HepG2 (cell line): ENCODE measurements around the gene CDC27. TPM values are rescaled to one million over a fixed set of nuclear protein-coding genes. Genes with fewer than 3 reads are reported as not detected.

Experiments used
- ATAC-seq: fragments of 200-7000 bp; cut with Tn5 transposase; 3 replicates; pipeline ENCODE4 v1.9.1; 2020; ENCODE audit warnings: mild to moderate bottlenecking, moderate library complexity
- BruUV-seq: library from RNA; stranded (reverse); fragments of 400-500 nt; replicated peaks from 2 replicates; lab custom pipeline; 2021; lab: Mats Ljungman, UMichigan
- CTCF ChIA-PET: fragments of 300-600 bp; formaldehyde crosslinking; extraction: SDS; loops from one replicate; lab custom pipeline; 2021; ENCODE audit warnings: low total read pairs, inconsistent platforms, low intra/inter-chr PET ratio; lab: Yijun Ruan, JAX
- POLR2A ChIA-PET: fragments of 350-600 bp; sonication (Branson Sonifier 250); formaldehyde crosslinking; loops from one replicate; lab custom pipeline; 2020; ENCODE audit warnings: antibody characterized with exemption, inconsistent platforms; lab: Yijun Ruan, JAX
- DNase-seq: peaks from one replicate; pipeline ENCODE4 v3.0.0-alpha.2; 2015; ENCODE audit warnings: low spot score
- FAIRE-seq: peaks from 3 replicates; lab custom pipeline; 2011; peaks lifted over from hg19 to GRCh38; lab: Jason Lieb, UNC
- H2AFZ ChIP-seq: one replicate; pipeline ENCODE4 v1.6.1; 2011; ENCODE audit warnings: low read length, inconsistent platforms
- H3K27ac ChIP-seq: fragments of 300-600 bp; 3 replicates; pipeline ENCODE4 v1.8.0; 2011; ENCODE audit warnings: mixed run types, mild to moderate bottlenecking, mixed read lengths, low read length, inconsistent platforms; ENCODE audit not compliant: insufficient read depth; ENCODE audit errors: extremely low read length
- H3K27me3 ChIP-seq, 2 experiments: fragments of 200-600 bp in 1 of 2; 2 replicates in 1 of 2; 3 replicates in 1 of 2; pipeline versions ENCODE4 v1.6.0 to v1.8.0; 2011; ENCODE audit warnings: low read length in 2 of 2, mild to moderate bottlenecking in 2 of 2, moderate library complexity in 2 of 2, inconsistent platforms in 1 of 2; ENCODE audit not compliant: insufficient read depth in 2 of 2, control insufficient read depth in 1 of 2
- H3K36me3 ChIP-seq, 2 experiments: fragments of 200-600 bp in 1 of 2; replicated peaks in 1 of 2; 2 replicates in 1 of 2; 3 replicates in 1 of 2; pipeline versions ENCODE4 v1.5.1 to v1.8.0; 2011; ENCODE audit warnings: low read length in 2 of 2, inconsistent platforms in 1 of 2; ENCODE audit not compliant: insufficient read depth in 2 of 2, control insufficient read depth in 1 of 2
- H3K4me1 ChIP-seq: 2 replicates; pipeline ENCODE4 v1.5.1; 2012; ENCODE audit warnings: low read length, inconsistent platforms; ENCODE audit not compliant: insufficient read depth
- H3K4me2 ChIP-seq: 2 replicates; pipeline ENCODE4 v1.6.0; 2011; ENCODE audit warnings: low read depth, low read length, inconsistent platforms
- H3K4me3 ChIP-seq, 3 experiments: fragments of 200-600 bp in 1 of 3; sonication (generic), shearing (Covaris generic) in 1 of 3; replicated peaks in 1 of 3; 2 replicates each; pipeline ENCODE4 v1.5.1; 2011 to 2016; ENCODE audit warnings: low read length in 3 of 3, inconsistent platforms in 2 of 3, low read depth in 2 of 3, mild to moderate bottlenecking in 2 of 3, control low read depth in 1 of 3, mixed read lengths in 1 of 3; ENCODE audit not compliant: insufficient read depth in 1 of 3
- H3K79me2 ChIP-seq: one replicate; pipeline ENCODE4 v1.6.1; 2011; ENCODE audit warnings: low read length, inconsistent platforms; ENCODE audit not compliant: insufficient read depth
- H3K9ac ChIP-seq: 2 replicates; pipeline ENCODE4 v1.6.0; 2011; ENCODE audit warnings: mild to moderate bottlenecking, low read depth, low read length, inconsistent platforms; ENCODE audit not compliant: insufficient read depth
- H3K9me3 ChIP-seq: 2 replicates; pipeline ENCODE4 v1.5.1; 2012; ENCODE audit warnings: mild to moderate bottlenecking, low read length
- H4K20me1 ChIP-seq: 2 replicates; pipeline ENCODE4 v1.6.0; 2011; ENCODE audit warnings: inconsistent platforms, mild to moderate bottlenecking, low read length, moderate library complexity; ENCODE audit not compliant: insufficient read depth
- HIVEP1 ChIP-seq: sonication (generic); formaldehyde crosslinking; IDR thresholded peaks from 2 replicates; pipeline ENCODE4 v1.4.0; 2020; ENCODE audit warnings: mild to moderate bottlenecking, missing genetic modification reagents
- JUN ChIP-seq: sonication (generic); formaldehyde crosslinking; IDR thresholded peaks from 2 replicates; pipeline ENCODE4 v1.4.0; 2020; ENCODE audit warnings: mild to moderate bottlenecking, missing genetic modification reagents
- NCOA2 ChIP-seq: sonication (generic); formaldehyde crosslinking; IDR thresholded peaks from 2 replicates; pipeline ENCODE4 v1.8.0; 2022; ENCODE audit warnings: inconsistent platforms
- SNAI1 ChIP-seq: sonication (generic); formaldehyde crosslinking; IDR thresholded peaks from 2 replicates; pipeline ENCODE4 v1.5.0; 2020; ENCODE audit warnings: mild to moderate bottlenecking, missing genetic modification reagents, borderline replicate concordance
- ZFP36L1 ChIP-seq: sonication (generic); formaldehyde crosslinking; IDR thresholded peaks from 2 replicates; pipeline ENCODE4 v1.8.0; 2022; ENCODE audit warnings: mild to moderate bottlenecking, missing genetic modification reagents, moderate library complexity
- ZNF407 ChIP-seq: sonication (generic); formaldehyde crosslinking; IDR thresholded peaks from one replicate; pipeline ENCODE4 v1.5.1; 2020; ENCODE audit warnings: mild to moderate bottlenecking, missing genetic modification reagents; ENCODE audit errors: not compliant biosample characterization
- WGBS: methylation state at CpG from one replicate; pipeline ENCODE4 v1.1.6; 2017; ENCODE audit warnings: low lambda C conversion rate; 5-methylcytosine and 5-hydroxymethylcytosine counted together
- in situ Hi-C: cut with HindIII; loops from 2 replicates; pipeline ENCODE4 v1.10.0; 2017; ENCODE audit warnings: low pct_unique_long_range_greater_than_20kb; ENCODE audit not compliant: extremely low pct_ligation_motif_present
- intact Hi-C: fragments of 100-400 bp; cut with micrococcal nuclease; formaldehyde crosslinking; loops from one replicate; pipeline ENCODE4 v1.10.0; 2022; ENCODE audit not compliant: unreplicated experiment
- polyA plus RNA-seq, 8 experiments: library from polyadenylated mRNA; depleted of rRNA in 3 of 8; stranded (reverse) in 7 of 8; unstranded in 1 of 8; fragments of >200 nt; fragmentation: Illumina TruSeq in 4 of 8; extraction: Trizol in 4 of 8; gene quantifications; 2 replicates each; pipeline versions ENCODE4 v1.2.1 to v1.2.3, GENCODE V29; 2011 to 2016; ENCODE audit warnings: low read depth in 4 of 8, missing spikeins in 1 of 8, mixed read lengths in 1 of 8; ENCODE audit not compliant: insufficient read depth in 1 of 8
- total RNA-seq, 5 experiments: library from RNA; depleted of rRNA; stranded (reverse); fragments of >200 nt; fragmentation: Illumina TruSeq; extraction: Trizol; gene quantifications; 2 replicates each; pipeline ENCODE4 v1.2.3, GENCODE V29; 2016; ENCODE audit warnings: low read depth in 1 of 5
- TF ChIP-seq, protein P1 (sequence below): sonication (generic); formaldehyde crosslinking; IDR thresholded peaks from 2 replicates; pipeline ENCODE4 v1.4.0; 2020; ENCODE audit warnings: missing genetic modification reagents, borderline replicate concordance

CDC27 gene
- total and polyA plus RNA-seq, 2 of the 13 experiments (the other 11 are each of a cell fraction or from before 2014, with no cell fraction given), result 80.7 to 102 TPM

DNA sequence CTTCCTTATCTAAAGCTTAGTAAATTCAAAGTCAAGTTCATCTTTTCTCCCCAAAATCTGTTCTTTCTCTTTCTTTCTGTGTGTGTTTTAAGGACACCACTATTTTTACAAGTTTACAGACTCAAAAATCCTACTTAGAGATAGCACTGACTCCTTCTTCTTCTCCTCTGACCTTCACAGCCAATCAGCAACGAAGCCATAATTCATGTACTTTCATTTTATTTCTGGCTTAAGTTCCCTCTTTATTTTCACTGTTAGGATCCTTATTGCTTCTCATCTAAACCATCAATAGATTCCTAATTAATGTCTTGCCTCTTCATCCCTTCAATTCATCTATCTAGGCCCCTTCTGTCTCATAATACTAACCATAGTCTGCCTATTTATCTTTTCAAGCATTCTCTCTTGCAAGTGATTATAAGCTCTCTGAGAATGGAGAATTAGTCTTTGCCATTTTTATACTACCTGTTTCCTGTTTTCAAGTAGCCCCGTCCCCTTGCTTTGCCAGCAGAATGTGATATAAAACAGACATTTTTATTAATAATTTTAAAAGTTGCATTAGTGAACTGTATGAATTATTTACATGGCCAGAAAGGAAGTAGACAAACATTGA is 27.0 kb downstream of the CDC27 start:
- in situ Hi-C loops, result no loop called here
- FAIRE-seq, result no peak
- H3K9me3 ChIP-seq, result no peaks in the 10 kb centered on the region
- no peak for DNase-seq
- H3K4me2 ChIP-seq, result no peak overlapping the region
- ChIA-PET CTCF (no interaction called here), POLR2A (no interaction called here)
- 97% methylated on average over 2 of the region's 2 CpGs for WGBS
- ATAC-seq, result no peak
- H3K4me1 ChIP-seq, result no peaks in the 10 kb centered on the region
- intact Hi-C loops, result no loop called here
- H3K27me3 ChIP-seq, result no peaks in the 10 kb centered on the region
- H2AFZ ChIP-seq, result no peak overlapping the region
- H3K36me3 ChIP-seq, result peaks cover 20 to 71% of the 10 kb centered on the region in 2 experiments
- H4K20me1 ChIP-seq, result no peaks in the 10 kb centered on the region
- no peak for TF ChIP-seq JUN
- no peak for TF ChIP-seq ZFP36L1
- TF ChIP-seq NCOA2 (CRISPR knock-in tag), result no peak
- TF ChIP-seq SNAI1 (CRISPR knock-in tag), result no peak
- TF ChIP-seq HIVEP1 (CRISPR knock-in tag), result no peak
- TF ChIP-seq, protein P1, sequence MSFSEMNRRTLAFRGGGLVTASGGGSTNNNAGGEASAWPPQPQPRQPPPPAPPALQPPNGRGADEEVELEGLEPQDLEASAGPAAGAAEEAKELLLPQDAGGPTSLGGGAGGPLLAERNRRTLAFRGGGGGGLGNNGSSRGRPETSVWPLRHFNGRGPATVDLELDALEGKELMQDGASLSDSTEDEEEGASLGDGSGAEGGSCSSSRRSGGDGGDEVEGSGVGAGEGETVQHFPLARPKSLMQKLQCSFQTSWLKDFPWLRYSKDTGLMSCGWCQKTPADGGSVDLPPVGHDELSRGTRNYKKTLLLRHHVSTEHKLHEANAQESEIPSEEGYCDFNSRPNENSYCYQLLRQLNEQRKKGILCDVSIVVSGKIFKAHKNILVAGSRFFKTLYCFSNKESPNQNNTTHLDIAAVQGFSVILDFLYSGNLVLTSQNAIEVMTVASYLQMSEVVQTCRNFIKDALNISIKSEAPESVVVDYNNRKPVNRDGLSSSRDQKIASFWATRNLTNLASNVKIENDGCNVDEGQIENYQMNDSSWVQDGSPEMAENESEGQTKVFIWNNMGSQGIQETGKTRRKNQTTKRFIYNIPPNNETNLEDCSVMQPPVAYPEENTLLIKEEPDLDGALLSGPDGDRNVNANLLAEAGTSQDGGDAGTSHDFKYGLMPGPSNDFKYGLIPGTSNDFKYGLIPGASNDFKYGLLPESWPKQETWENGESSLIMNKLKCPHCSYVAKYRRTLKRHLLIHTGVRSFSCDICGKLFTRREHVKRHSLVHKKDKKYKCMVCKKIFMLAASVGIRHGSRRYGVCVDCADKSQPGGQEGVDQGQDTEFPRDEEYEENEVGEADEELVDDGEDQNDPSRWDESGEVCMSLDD, result no peak
- no peak for TF ChIP-seq ZNF407 (CRISPR knock-in tag)
- BruUV-seq, result TSS peak; percentile 18
- H3K4me3 ChIP-seq, result no peak overlapping the region
- H3K79me2 ChIP-seq, result no peaks in the 10 kb centered on the region
- H3K27ac ChIP-seq, result no peak overlapping the region
- no peak overlapping the region for H3K9ac ChIP-seq
